Mammary epithelial cell (primary cell): ENCODE results near the gene TLDC2.

ENCODE experiments used
- CTCF ChIP-seq, 2 donors: IDR thresholded peaks in 1 of 2; conservative IDR thresholded peaks in 1 of 2; 2 replicates each; pipeline ENCODE4 v1.5.1; 2011 to 2012; ENCODE audit warnings: inconsistent platforms in 2 of 2, low read length in 2 of 2, mild to moderate bottlenecking in 2 of 2, control low read depth in 1 of 2, low read depth in 1 of 2; ENCODE audit not compliant: insufficient read depth in 1 of 2; ENCODE audit errors: extremely low read depth in 1 of 2
- EZH2 ChIP-seq: IDR thresholded peaks from 2 replicates; pipeline ENCODE4 v1.6.1; 2012; ENCODE audit warnings: low read length, inconsistent platforms, borderline replicate concordance

GRCh38 chr20:36862857-36863668 is 12.9 kb upstream of the TLDC2 start:
- TF ChIP-seq CTCF (conservative IDR thresholded peaks at IDR 0.05 in 1 of 2, IDR thresholded peaks at IDR 0.05 in 1 of 2; ENCODE audit: extremely low read depth in 1 of 2, insufficient read depth in 1 of 2, low read depth in 1 of 2, low read length in 2 of 2) (no peak), EZH2 (no peak)
